Measurements from ENCODE around the gene HPX.
A peak's percentile ranks its signal among the peaks of the same experiment; 100 is the strongest.

Gene HPX

GRCh38 chr11:6473451-6474412, 32.9 kb upstream of the HPX start, which contains the start of gene TRIM3:
TSS of gene TRIM3 (minus strand) at chr11:6473941. CDS start at chr11:6465695, 8,246 bp downstream.
- peak; percentile 75 for DNase-seq (ENCODE audit: low read depth)
- peak within 1 kb of the TSS; percentile 51 for H3K4me3 ChIP-seq (ENCODE audit: low read depth, low read length)
- TF ChIP-seq POLR2A (IDR thresholded peaks at IDR 0.05; ENCODE audit: extremely low read depth, insufficient read length): peak; percentile 41
- TF ChIP-seq, protein P1, sequence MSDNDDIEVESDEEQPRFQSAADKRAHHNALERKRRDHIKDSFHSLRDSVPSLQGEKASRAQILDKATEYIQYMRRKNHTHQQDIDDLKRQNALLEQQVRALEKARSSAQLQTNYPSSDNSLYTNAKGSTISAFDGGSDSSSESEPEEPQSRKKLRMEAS (IDR thresholded peaks at IDR 0.05; ENCODE audit: low read depth, low read length): no peak

GRCh38 chr11:6472934-6473333, 32.1 kb upstream of the HPX start:
- no peak for DNase-seq (ENCODE audit: low read depth)
- H3K4me3 ChIP-seq (ENCODE audit: low read depth, low read length): no peak overlapping the region
- no peak for TF ChIP-seq POLR2A (IDR thresholded peaks at IDR 0.05; ENCODE audit: extremely low read depth, insufficient read length)
- TF ChIP-seq, protein P1 (IDR thresholded peaks at IDR 0.05; ENCODE audit: low read depth, low read length): no peak
- no peak for TF ChIP-seq MYC (IDR thresholded peaks at IDR 0.05; ENCODE audit: low read depth, low read length)
- no peak for TF ChIP-seq CTCF (IDR thresholded peaks at IDR 0.05; ENCODE audit: low read depth, low read length)

GRCh38 chr11:6469599-6469998, 28.8 kb upstream of the HPX start:
- no peak overlapping the region for H3K4me3 ChIP-seq (ENCODE audit: low read depth, low read length)
- DNase-seq (ENCODE audit: low read depth): no peak
- TF ChIP-seq, protein P1 (IDR thresholded peaks at IDR 0.05; ENCODE audit: low read depth, low read length): no peak
- TF ChIP-seq MYC (IDR thresholded peaks at IDR 0.05; ENCODE audit: low read depth, low read length) (no peak), POLR2A (IDR thresholded peaks at IDR 0.05; ENCODE audit: extremely low read depth, insufficient read length) (no peak), CTCF (IDR thresholded peaks at IDR 0.05; ENCODE audit: low read depth, low read length) (no peak)

DNA sequence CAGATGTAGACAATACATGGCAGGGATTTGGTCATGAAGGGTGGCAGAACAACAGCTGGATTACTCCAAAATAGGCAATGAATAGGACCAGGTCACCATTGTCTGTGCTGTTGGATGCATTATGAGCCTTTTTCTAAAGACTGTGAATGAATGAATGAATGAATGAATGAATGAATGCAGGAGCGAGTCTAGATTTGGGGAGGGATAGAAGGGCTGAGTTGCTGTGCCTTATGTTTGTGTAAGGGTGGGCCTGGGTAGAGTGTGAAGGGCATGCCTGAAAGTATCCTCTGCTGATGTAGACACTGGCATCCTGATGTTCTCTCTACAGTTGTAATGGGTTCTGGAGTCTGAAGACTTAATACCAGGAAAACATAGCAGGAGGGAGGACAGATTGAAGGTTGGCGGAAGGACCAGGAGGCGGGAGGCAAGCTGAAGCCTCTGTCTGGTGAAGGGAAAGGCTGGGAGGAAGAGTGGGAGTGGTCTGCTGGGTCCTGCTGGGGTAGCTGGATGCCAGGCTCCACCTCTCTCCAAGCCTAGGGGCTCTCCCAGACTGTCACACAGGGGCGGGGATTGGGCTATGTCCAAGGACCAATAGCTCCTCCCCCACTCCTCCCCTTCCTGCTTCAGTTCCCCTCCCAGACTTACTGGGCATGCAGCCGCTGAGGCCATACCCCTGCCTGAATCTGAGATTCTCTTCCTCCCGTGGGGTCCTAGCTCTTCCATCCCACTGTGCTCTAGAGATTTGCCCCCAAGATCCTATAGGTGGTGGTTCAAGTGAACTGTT, 28.1 kb upstream of the HPX start:
- no peak overlapping the region for H3K4me3 ChIP-seq (ENCODE audit: low read depth, low read length)
- no peak for TF ChIP-seq MYC (IDR thresholded peaks at IDR 0.05; ENCODE audit: low read depth, low read length)
- TF ChIP-seq CTCF (IDR thresholded peaks at IDR 0.05; ENCODE audit: low read depth, low read length): no peak
- TF ChIP-seq, protein P1 (IDR thresholded peaks at IDR 0.05; ENCODE audit: low read depth, low read length): no peak
- no peak for TF ChIP-seq POLR2A (IDR thresholded peaks at IDR 0.05; ENCODE audit: extremely low read depth, insufficient read length)
- peak; percentile 75 for DNase-seq (ENCODE audit: low read depth)

- no peak overlapping the region for H3K4me3 ChIP-seq (ENCODE audit: low read depth, low read length)
- TF ChIP-seq, protein P1 (IDR thresholded peaks at IDR 0.05; ENCODE audit: low read depth, low read length): no peak
- TF ChIP-seq CTCF (IDR thresholded peaks at IDR 0.05; ENCODE audit: low read depth, low read length) (no peak), MYC (IDR thresholded peaks at IDR 0.05; ENCODE audit: low read depth, low read length) (no peak), POLR2A (IDR thresholded peaks at IDR 0.05; ENCODE audit: extremely low read depth, insufficient read length) (no peak)
- no peak for DNase-seq (ENCODE audit: low read depth)
Observed at GRCh38 chr11:6459099-6459450, 18.3 kb upstream of the HPX start.
